B cell (primary cell): ENCODE measurements around the gene HDDC2.

Experiments used
- EZH2 ChIP-seq: IDR thresholded peaks from 2 replicates; pipeline ENCODE4 v1.6.1; 2012; ENCODE audit warnings: borderline replicate concordance, low read depth, mild to moderate bottlenecking, moderate library complexity, low read length; ENCODE audit not compliant: insufficient read depth, poor library complexity, severe bottlenecking
- TF ChIP-seq, protein P1 (sequence below): fragments of 200-600 bp; IDR thresholded peaks from one replicate; pipeline ENCODE4 v1.8.0; 2022; ENCODE audit warnings: antibody characterized with exemption, mild to moderate bottlenecking

DNA sequence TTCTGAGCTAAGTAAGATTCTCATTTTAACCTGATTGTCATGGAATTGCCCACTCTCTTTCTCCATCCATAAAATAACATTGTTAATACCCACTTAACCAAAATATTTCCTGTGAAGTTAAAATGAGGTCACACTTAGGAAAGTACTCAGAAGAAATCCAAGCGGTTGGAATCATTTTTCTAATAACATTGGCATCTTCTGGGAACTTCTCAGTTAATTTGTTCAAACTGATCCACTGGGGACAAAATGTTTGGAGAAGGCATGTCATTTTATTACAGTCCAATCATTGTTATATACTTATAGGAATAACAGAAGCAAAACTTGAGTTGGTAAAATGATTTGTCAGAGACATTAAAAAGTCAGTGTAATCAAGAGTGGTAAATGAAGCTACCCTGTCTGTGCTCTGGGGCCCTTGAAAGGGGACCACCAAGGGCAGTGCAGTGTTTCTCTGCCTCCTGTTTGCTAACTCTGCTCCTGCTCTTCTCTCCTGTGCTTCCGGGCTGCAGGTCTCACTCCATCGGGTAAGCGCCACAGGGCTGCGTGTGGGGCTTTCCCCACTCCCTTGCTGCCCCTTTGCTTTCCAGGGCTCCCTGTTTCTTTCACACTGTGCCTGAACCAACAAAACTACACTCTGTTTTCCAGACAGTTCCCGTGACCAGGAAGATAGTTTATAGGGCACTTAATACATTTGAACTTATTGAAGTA, 50.1 kb downstream of the HDDC2 start:
- TF ChIP-seq, protein P1, sequence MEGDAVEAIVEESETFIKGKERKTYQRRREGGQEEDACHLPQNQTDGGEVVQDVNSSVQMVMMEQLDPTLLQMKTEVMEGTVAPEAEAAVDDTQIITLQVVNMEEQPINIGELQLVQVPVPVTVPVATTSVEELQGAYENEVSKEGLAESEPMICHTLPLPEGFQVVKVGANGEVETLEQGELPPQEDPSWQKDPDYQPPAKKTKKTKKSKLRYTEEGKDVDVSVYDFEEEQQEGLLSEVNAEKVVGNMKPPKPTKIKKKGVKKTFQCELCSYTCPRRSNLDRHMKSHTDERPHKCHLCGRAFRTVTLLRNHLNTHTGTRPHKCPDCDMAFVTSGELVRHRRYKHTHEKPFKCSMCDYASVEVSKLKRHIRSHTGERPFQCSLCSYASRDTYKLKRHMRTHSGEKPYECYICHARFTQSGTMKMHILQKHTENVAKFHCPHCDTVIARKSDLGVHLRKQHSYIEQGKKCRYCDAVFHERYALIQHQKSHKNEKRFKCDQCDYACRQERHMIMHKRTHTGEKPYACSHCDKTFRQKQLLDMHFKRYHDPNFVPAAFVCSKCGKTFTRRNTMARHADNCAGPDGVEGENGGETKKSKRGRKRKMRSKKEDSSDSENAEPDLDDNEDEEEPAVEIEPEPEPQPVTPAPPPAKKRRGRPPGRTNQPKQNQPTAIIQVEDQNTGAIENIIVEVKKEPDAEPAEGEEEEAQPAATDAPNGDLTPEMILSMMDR: no peak
- TF ChIP-seq EZH2: no peak
